ENCODE data around the gene EVL.

The EVL gene

GRCh38 chr14:100132161-100132902 is 67.1 kb downstream of the EVL start:
- DNase-seq = no peak

- DNase-seq = no peak
Observed at GRCh38 chr14:100132903-100133510, 67.8 kb downstream of the EVL start.

- DNase-seq = no peak
Observed at GRCh38 chr14:100134586-100134985, 69.4 kb downstream of the EVL start.

GRCh38 chr14:100135073-100135472 is 69.9 kb downstream of the EVL start:
- DNase-seq = no peak

GRCh38 chr14:100135784-100136183 is 70.6 kb downstream of the EVL start:
- no peak for DNase-seq

GRCh38 chr14:100137173-100137572 is 72.0 kb downstream of the EVL start:
- DNase-seq = no peak

GRCh38 chr14:100138082-100138787 is 73.0 kb downstream of the EVL start:
- no peak for DNase-seq

- no peak for DNase-seq
Observed at GRCh38 chr14:100138955-100139354, 73.7 kb downstream of the EVL start.

- no peak for DNase-seq
Observed at GRCh38 chr14:100140452-100141078, 75.3 kb downstream of the EVL start.

- no peak for DNase-seq
Observed at GRCh38 chr14:100141098-100141497, 75.9 kb downstream of the EVL start.

GRCh38 chr14:100142073-100143040 is 77.1 kb downstream of the EVL start:
- no peak for DNase-seq

GRCh38 chr14:100143523-100143922 is 78.3 kb downstream of the EVL start:
- no peak for DNase-seq

- no peak for DNase-seq
Observed at GRCh38 chr14:100143934-100144333, 78.7 kb downstream of the EVL start.

GRCh38 chr14:100144645-100144995 is 79.4 kb downstream of the EVL start:
- no peak for DNase-seq

- DNase-seq = no peak
Observed at GRCh38 chr14:100144996-100145646, 79.9 kb downstream of the EVL start.

GRCh38 chr14:100145682-100146464 is 80.7 kb downstream of the EVL start:
- DNase-seq = no peak

- DNase-seq = no peak
Observed at GRCh38 chr14:100146531-100147091, 81.4 kb downstream of the EVL start.

GRCh38 chr14:100147181-100147631 is 82.0 kb downstream of the EVL start:
- peak; percentile 46 for DNase-seq

- DNase-seq = no peak
Observed at GRCh38 chr14:100147691-100148464, 82.7 kb downstream of the EVL start.
